Thoracic aorta (tissue), 2 donors: ENCODE data around the gene SCUBE1. TPM values are rescaled to one million over a fixed set of nuclear protein-coding genes. Genes with fewer than 3 reads are reported as not detected.
A peak's percentile ranks its signal among the peaks of the same experiment; 100 is the strongest.

Experiments used
- ATAC-seq: fragments of 150-250 bp; one replicate; pipeline ENCODE4 v1.8.0; 2017; ENCODE audit warnings: low read depth; ENCODE audit not compliant: insufficient number of reproducible peaks, low FRiP score
- DNase-seq: peaks from one replicate; pipeline ENCODE4 v3.0.0-alpha.2; 2020; ENCODE audit warnings: low spot score
- H3K27ac ChIP-seq, 2 donors: fragments of 200-600 bp; sonication (generic); 1 replicate in 1 of 2; 2 replicates in 1 of 2; pipeline ENCODE4 v1.5.1; 2016; ENCODE audit warnings: mild to moderate bottlenecking in 2 of 2, moderate library complexity in 2 of 2
- H3K27me3 ChIP-seq: fragments of 200-600 bp; sonication (generic); replicated peaks from 2 replicates; pipeline ENCODE4 v1.6.0; 2016; ENCODE audit warnings: mild to moderate bottlenecking; ENCODE audit not compliant: insufficient read depth
- H3K36me3 ChIP-seq: fragments of 200-600 bp; sonication (generic); one replicate; pipeline ENCODE4 v1.5.1; 2016
- H3K4me1 ChIP-seq, 2 donors: fragments of 200-600 bp; sonication (generic); 1 replicate in 1 of 2; 2 replicates in 1 of 2; pipeline versions ENCODE4 v1.5.1 to v1.6.0; 2016; ENCODE audit warnings: low read depth in 2 of 2, mild to moderate bottlenecking in 1 of 2; ENCODE audit not compliant: control insufficient read depth in 1 of 2
- H3K4me3 ChIP-seq: fragments of 200-600 bp; sonication (generic); 2 replicates; pipeline ENCODE4 v1.5.1; 2016; ENCODE audit warnings: mild to moderate bottlenecking
- H3K9me3 ChIP-seq: fragments of 200-600 bp; sonication (generic); 2 replicates; pipeline ENCODE4 v1.5.1; 2016
- CTCF ChIP-seq: fragments of 200-600 bp; sonication (generic); IDR thresholded peaks from one replicate; pipeline ENCODE4 v1.5.1; 2019; ENCODE audit warnings: antibody characterized with exemption
- total RNA-seq, 2 donors: library from RNA; depleted of rRNA; stranded (reverse); fragments of >200 nt; gene quantifications; one replicate each; pipeline versions ENCODE4 v1.1.0 to v1.2.3, GENCODE V29; 2016

The SCUBE1 gene
- total RNA-seq, 2 donors from 2014 or later: 6.0 to 25.0 TPM

- Histone ChIP-seq H3K4me1 (peaks cover 13 to 78% of the 10 kb centered on the region in 2 donors), H3K4me3 (no peak overlapping the region), H3K9me3 (no peaks in the 10 kb centered on the region), H3K36me3 (no peaks in the 10 kb centered on the region), H3K27me3 (no peaks in the 10 kb centered on the region), H3K27ac (peak overlapping the region in 1 of 2 donors; percentile 40)
- no peak for TF ChIP-seq CTCF
- ATAC-seq (no peak), DNase-seq (no peak)
Measured at GRCh38 chr22:43302531-43303041, 40.6 kb downstream of the SCUBE1 start.

- peaks cover 18 to 78% of the 10 kb centered on the region in 2 donors for H3K4me1 ChIP-seq
- H3K27me3 ChIP-seq: no peaks in the 10 kb centered on the region
- no peak overlapping the region for H3K4me3 ChIP-seq
- H3K36me3 ChIP-seq: no peaks in the 10 kb centered on the region
- DNase-seq (no peak), ATAC-seq (no peak)
- H3K27ac ChIP-seq: peak overlapping the region in 1 of 2 donors; percentile 27
- no peaks in the 10 kb centered on the region for H3K9me3 ChIP-seq
- TF ChIP-seq CTCF: no peak
Measured at GRCh38 chr22:43301866-43302265, 41.3 kb downstream of the SCUBE1 start.

- no peaks in the 10 kb centered on the region for H3K9me3 ChIP-seq
- peak overlapping the region; percentile 27 to 43 for H3K27ac ChIP-seq
- no peak for TF ChIP-seq CTCF
- DNase-seq: peak; percentile 41
- peaks cover 24 to 78% of the 10 kb centered on the region in 2 donors for H3K4me1 ChIP-seq
- no peak for ATAC-seq
- H3K4me3 ChIP-seq: no peak overlapping the region
- no peaks in the 10 kb centered on the region for H3K27me3 ChIP-seq
- H3K36me3 ChIP-seq: no peaks in the 10 kb centered on the region
Measured at GRCh38 chr22:43300891-43301676, 42.1 kb downstream of the SCUBE1 start.

- no peak for DNase-seq
- TF ChIP-seq CTCF: no peak
- no peak for ATAC-seq
- Histone ChIP-seq H3K9me3 (no peaks in the 10 kb centered on the region), H3K27ac (no peak overlapping the region), H3K27me3 (no peaks in the 10 kb centered on the region), H3K4me1 (peaks cover 24 to 77% of the 10 kb centered on the region in 2 donors), H3K36me3 (no peaks in the 10 kb centered on the region), H3K4me3 (no peak overlapping the region)
Measured at GRCh38 chr22:43299736-43300135, 43.4 kb downstream of the SCUBE1 start.

GRCh38 chr22:43298062-43298801, 44.9 kb downstream of the SCUBE1 start:
- no peak for TF ChIP-seq CTCF
- H3K27me3 ChIP-seq: no peaks in the 10 kb centered on the region
- peaks cover 24 to 82% of the 10 kb centered on the region in 2 donors for H3K4me1 ChIP-seq

More at GRCh38 chr22:43298062-43298801, 44.9 kb downstream of the SCUBE1 start:
- Histone ChIP-seq H3K36me3 (no peaks in the 10 kb centered on the region), H3K9me3 (no peaks in the 10 kb centered on the region), H3K27ac (peak overlapping the region; percentile 32 to 80), H3K4me3 (no peak overlapping the region)
- DNase-seq: no peak
- no peak for ATAC-seq
